GM10248 (cell line): ENCODE measurements around the gene FMN1.
A peak's percentile ranks its signal among the peaks of the same experiment; 100 is the strongest.

Experiments used
- CTCF ChIA-PET: fragments of 300-600 bp; sonication (Branson Sonifier 250); formaldehyde crosslinking; extraction: SDS; loops from one replicate; lab custom pipeline; 2021; ENCODE audit warnings: antibody characterized with exemption; lab: Yijun Ruan, JAX
- POLR2A ChIA-PET: fragments of 350-650 bp; sonication (Branson Sonifier 250); formaldehyde crosslinking; extraction: SDS; loops from one replicate; lab custom pipeline; 2020; ENCODE audit warnings: antibody characterized with exemption; lab: Yijun Ruan, JAX
- DNase-seq: peaks from one replicate; pipeline ENCODE4 v3.0.0; 2012; ENCODE audit errors: extremely low spot score
- TF ChIP-seq, protein P1 (sequence below): IDR thresholded peaks from 2 replicates; pipeline ENCODE4 v1.5.1; 2012; ENCODE audit warnings: mild to moderate bottlenecking, low read depth; ENCODE audit errors: extremely low read depth, missing control alignments, control extremely low read depth

The FMN1 gene

DNA sequence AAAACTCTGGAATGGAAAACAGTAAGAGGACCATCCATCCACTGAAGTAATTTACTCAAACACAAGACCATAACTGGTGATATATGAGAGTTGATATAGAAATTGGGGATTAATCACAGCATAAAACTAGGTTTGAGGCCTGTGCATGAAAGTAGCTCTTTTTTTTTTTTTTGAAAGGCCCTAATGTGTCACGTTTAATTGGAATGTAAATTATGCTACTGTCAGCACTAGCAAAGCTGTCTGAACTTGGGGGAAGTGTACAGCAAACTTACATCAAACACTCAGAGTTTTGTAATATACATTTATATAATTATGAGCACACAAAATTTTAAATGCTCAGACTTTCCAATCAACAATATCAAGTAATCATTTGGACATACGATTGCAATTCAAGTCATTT is 322.6 kb downstream of the FMN1 start:
- no peak for DNase-seq
- CTCF ChIA-PET, result interaction anchor here (1.2 to 1.5 kb wide), 2 partner anchors 9 to 14 kb away, joined by 3 read pairs; no protein-coding TSS in a partner anchor
- POLR2A ChIA-PET, result no interaction called here
- TF ChIP-seq, protein P1, sequence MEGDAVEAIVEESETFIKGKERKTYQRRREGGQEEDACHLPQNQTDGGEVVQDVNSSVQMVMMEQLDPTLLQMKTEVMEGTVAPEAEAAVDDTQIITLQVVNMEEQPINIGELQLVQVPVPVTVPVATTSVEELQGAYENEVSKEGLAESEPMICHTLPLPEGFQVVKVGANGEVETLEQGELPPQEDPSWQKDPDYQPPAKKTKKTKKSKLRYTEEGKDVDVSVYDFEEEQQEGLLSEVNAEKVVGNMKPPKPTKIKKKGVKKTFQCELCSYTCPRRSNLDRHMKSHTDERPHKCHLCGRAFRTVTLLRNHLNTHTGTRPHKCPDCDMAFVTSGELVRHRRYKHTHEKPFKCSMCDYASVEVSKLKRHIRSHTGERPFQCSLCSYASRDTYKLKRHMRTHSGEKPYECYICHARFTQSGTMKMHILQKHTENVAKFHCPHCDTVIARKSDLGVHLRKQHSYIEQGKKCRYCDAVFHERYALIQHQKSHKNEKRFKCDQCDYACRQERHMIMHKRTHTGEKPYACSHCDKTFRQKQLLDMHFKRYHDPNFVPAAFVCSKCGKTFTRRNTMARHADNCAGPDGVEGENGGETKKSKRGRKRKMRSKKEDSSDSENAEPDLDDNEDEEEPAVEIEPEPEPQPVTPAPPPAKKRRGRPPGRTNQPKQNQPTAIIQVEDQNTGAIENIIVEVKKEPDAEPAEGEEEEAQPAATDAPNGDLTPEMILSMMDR, result no peak

DNA sequence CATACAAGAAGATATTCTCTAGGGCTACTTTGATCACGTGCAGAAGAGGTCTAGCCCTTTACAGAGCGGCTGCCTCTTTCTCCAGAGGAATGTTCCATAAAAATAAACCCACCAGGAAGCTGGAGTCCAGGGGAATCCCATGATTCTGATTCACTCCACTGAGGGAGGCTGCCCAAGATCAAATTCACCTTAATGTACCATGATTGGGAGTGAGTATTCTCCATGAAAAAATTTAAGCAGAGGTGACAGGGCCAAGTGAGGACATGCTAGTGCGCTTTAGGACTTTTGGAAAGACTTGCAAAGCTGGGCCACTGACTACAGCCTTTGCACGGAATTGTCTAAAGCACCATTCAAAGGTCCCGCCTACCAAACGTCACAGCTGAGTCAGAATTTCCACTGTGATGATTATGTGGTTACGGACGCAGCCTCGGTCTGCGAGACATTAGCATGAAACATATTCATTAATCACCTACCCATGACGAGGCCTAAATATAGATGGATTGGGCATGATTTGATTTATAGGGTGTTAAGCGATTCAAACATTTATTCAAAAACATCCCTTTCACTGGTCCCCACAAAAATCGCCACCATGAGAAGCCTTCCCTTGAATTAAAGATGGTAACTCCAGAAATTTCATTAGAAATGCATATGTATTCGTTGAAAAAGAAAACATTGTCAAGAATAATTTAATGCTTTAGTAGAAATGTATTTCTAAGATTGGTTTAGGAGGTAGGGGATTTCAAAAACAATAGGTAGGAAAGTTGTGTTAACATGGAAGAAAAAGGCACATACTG is 324.1 kb downstream of the FMN1 start:
- POLR2A ChIA-PET, result no interaction called here
- CTCF ChIA-PET, result interaction anchor here (0.8 to 2.4 kb wide), 3 partner anchors 10 to 27 kb away, joined by 3 to 5 read pairs (median 3); no protein-coding TSS in a partner anchor
- TF ChIP-seq, protein P1, result no peak
- peak; percentile 42 for DNase-seq

DNA sequence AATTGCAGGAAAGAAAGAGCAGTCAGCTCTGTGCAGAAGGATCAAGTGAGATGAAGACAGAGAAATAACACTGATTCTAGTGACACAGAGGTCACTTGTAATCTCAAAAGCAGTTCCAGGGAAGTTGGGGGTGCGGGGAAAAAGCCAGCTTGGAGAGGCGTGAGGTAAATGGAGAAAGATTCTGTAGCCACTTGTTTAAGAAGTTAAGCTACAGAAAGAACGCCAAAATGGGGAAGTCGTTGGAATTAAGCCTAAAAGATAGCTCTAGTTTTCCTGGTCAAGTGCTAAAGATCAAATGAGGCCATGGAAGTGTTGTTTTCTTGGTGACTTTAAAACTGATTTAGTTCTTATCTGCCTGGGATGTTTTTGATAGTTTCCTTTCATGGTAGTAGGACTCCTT is 324.7 kb downstream of the FMN1 start:
- ChIA-PET CTCF (interaction anchor here (0.8 to 3.0 kb wide), 5 partner anchors 11 to 39 kb away, joined by 3 to 12 read pairs (median 5); no protein-coding TSS in a partner anchor), POLR2A (no interaction called here)
- no peak for DNase-seq
- TF ChIP-seq, protein P1, result no peak

DNA sequence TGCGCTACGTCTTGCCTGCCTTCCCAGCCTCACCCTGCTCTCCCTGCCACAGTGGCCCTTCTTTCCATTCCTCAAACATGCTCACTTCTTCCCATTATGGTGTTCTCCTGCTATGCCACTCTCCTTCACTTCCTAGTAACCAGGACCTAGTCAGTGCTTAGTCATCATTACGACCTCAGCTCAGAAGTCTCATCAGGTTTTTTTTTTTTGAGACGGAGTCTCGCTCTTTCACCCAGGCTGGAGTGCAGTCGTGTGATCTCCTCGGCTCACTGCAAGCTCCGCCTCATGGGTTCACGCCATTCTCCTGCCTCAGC is 327.2 kb downstream of the FMN1 start:
- POLR2A ChIA-PET, result no interaction called here
- TF ChIP-seq, protein P1, result no peak
- CTCF ChIA-PET, result interaction anchor here (1.2 to 3.0 kb wide), 2 partner anchors 41 to 205 kb away, joined by 3 to 12 read pairs; no protein-coding TSS in a partner anchor
- DNase-seq, result no peak

DNA sequence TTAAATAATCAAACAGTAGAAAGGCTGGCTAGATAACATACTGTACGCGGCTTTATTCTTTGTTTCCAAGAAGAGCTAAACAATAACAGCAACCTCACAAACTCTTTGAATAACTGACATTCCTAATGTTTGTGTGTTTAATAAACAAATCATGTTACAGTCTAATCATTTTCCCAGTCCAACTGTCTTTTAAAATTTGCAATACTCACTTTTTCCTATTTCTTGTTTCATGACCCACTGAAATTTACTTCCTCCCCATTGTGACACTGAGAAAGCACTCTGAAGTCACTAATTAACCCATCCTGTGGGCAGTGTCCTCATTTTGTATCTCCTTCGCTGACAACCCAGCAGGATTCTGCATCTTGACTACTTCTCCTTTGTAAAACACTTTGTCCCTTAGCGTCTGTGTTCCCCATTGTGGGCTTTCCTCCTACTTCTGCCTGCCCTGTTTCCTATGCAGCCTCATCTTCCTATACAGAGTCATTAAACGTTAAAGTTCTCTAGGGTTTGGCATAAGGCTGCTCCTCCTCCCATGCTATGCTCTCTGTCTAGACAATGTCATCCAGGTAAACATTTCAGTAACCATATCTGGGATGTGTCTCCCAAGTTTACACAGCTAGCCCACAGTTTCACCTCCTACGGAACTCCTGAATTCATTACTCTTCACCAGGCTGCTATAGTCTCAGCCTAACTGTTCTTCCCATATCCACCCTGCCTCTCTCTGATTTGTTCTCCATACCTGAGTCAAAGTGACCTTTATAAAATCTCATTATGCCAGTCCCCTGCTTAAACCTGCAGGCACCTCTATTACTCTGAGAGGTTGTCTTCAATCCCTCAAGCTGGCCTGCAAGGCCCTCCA is 327.8 kb downstream of the FMN1 start:
- TF ChIP-seq, protein P1, result no peak
- ChIA-PET POLR2A (no interaction called here), CTCF (interaction anchor here (1.2 to 3.0 kb wide), 3 partner anchors 10 to 204 kb away, joined by 3 to 12 read pairs (median 3); no protein-coding TSS in a partner anchor)
- no peak for DNase-seq

DNA sequence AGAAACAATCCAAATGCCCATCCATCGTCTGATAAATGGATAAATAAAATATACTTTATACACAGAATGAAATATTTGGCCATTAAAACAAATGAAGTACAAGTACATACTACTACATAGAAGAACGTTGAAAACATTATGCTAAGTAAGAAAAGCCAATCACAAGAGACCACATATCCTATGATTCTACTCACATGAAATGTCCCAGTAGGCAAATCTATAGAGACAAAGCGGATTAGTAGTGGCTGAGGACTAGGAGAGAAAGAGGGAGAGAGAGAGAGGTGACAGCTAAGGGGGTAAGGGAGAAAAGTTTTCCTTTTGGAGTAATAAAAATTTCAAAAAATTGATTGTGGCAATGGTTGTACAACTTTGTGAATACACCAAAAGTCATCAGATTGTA is 329.7 kb downstream of the FMN1 start:
- ChIA-PET CTCF (interaction anchor here (1.4 to 2.4 kb wide), 3 partner anchors 11 to 44 kb away, joined by 4 to 6 read pairs (median 5); no protein-coding TSS in a partner anchor), POLR2A (no interaction called here)
- TF ChIP-seq, protein P1, result no peak
- no peak for DNase-seq
